ENCODE measurements around the gene MAPK1IP1L.

MAPK1IP1L gene

GRCh38 chr14:55098561-55098898 lies 47.1 kb downstream of the MAPK1IP1L start:
- no peak for DNase-seq

GRCh38 chr14:55099756-55100155 lies 48.3 kb downstream of the MAPK1IP1L start:
- no peak for DNase-seq

- no peak for DNase-seq
These were observed 50.3 kb downstream of the MAPK1IP1L start for GRCh38 chr14:55101698-55102097.

GRCh38 chr14:55102141-55102621 lies 50.7 kb downstream of the MAPK1IP1L start:
- DNase-seq, result peak; percentile 44 to 90 (median 71)

- peak in 2 of 3 experiments; percentile 34 to 58 for DNase-seq
These were observed 51.7 kb downstream of the MAPK1IP1L start for GRCh38 chr14:55103005-55103640.

GRCh38 chr14:55103971-55104954 lies 52.8 kb downstream of the MAPK1IP1L start:
- DNase-seq, result no peak

GRCh38 chr14:55105991-55106390 lies 54.5 kb downstream of the MAPK1IP1L start:
- DNase-seq, result no peak

- DNase-seq, result no peak
These were observed 56.5 kb downstream of the MAPK1IP1L start for GRCh38 chr14:55107766-55108554.

GRCh38 chr14:55109836-55110235 lies 58.4 kb downstream of the MAPK1IP1L start:
- DNase-seq, result no peak

- DNase-seq, result peak in 1 of 3 experiments; percentile 94
These were observed 59.8 kb downstream of the MAPK1IP1L start for GRCh38 chr14:55111122-55111708.

GRCh38 chr14:55114720-55115119 lies 63.3 kb downstream of the MAPK1IP1L start:
- DNase-seq, result no peak

- DNase-seq, result no peak
These were observed 64.0 kb downstream of the MAPK1IP1L start for GRCh38 chr14:55115460-55115859.

GRCh38 chr14:55115861-55116245 lies 64.4 kb downstream of the MAPK1IP1L start:
- no peak for DNase-seq

GRCh38 chr14:55116246-55117030 lies 65.0 kb downstream of the MAPK1IP1L start:
- DNase-seq, result no peak

GRCh38 chr14:55117803-55118441 lies 66.5 kb downstream of the MAPK1IP1L start:
- DNase-seq, result peak in 1 of 3 experiments; percentile 80

- no peak for DNase-seq
These were observed 67.3 kb downstream of the MAPK1IP1L start for GRCh38 chr14:55118761-55119160.
